ENCODE results near the gene CAPZA2.
"Not testable (repeated sequence)": the region's sequence is repeated elsewhere in the genome, so short reads cannot be mapped to it uniquely, and the experiment has no call there.

Gene CAPZA2

GRCh38 chr7:116920359-116920758 is 58.0 kb downstream of the CAPZA2 start:
- no peak for DNase-seq (ENCODE audit: low spot score)

DNA sequence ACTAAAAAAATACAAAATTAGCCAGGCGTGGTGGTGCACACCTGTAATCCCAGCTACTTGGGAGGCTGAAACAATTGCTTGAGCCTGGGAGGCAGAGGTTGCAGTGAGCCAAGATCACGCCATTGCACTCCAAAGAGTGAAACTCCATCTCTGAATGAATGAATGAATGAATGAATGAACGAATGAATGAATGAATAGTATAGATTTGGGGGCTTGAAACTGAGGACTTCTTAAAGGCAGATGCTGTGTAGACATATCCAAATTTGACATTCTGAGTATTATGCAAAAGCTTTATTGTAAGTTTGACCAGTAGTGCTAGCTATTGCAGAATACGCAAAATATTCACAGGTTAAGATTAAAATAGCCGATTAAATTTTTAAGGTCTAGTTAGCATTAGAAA is 60.2 kb downstream of the CAPZA2 start:
- no peak for DNase-seq (ENCODE audit: low spot score)

- no peak for DNase-seq (ENCODE audit: low spot score)
Observed at GRCh38 chr7:116924741-116925140, 62.4 kb downstream of the CAPZA2 start.

GRCh38 chr7:116929021-116929420 is 66.6 kb downstream of the CAPZA2 start:
- no peak for DNase-seq (ENCODE audit: low spot score)

DNA sequence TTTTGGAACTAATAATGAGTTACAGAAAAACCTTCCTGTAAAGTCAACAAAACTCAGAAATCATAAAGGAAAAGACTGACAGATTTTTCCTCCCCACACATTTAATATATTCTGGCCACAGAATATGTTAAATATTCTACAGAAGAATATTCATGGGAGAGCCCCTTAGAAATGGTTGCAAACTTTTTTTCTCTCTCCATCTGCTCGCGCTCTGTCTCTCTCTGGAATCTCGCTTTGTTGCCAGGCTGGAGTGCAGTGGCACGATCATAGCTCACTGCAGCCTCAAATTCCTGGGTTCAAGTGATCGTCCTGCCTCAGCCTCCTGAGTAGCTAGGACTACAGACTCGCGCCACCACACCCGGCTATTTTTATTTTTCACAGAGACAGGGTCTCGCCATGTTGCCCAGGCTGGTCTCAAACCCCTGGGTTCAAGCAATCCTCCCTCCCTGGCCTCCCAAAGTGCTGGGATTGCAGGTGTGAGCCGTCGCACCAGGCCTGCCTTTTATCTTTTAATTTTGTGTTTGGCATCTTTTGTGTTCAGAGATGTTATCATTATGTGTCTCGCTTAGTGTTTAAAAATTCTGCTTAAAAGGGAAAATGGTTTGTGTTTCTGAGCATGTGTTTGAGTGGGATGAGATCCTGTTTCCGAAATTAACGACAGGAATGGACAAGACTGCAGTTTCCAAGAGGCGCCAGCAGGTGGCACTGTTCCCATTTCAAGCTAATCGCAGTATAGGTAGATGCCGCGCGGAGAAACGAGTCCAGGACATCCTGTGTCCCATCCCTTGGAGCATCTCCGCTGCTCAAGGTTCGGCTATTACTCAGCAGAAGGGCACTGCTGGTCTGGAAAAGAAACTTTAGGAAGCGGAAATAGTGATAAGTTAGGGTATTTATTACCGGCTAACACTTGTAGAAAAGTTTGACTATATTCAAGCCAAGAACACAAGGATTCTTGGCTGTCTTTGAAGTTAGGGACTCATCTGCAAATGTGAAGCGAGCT is 67.8 kb downstream of the CAPZA2 start:
- peak; percentile 92 for DNase-seq (ENCODE audit: low spot score)

- no peak for DNase-seq (ENCODE audit: low spot score)
Observed at GRCh38 chr7:116932566-116932965, 70.2 kb downstream of the CAPZA2 start.

- no peak for DNase-seq (ENCODE audit: low spot score)
Observed at GRCh38 chr7:116933465-116933864, 71.1 kb downstream of the CAPZA2 start.

GRCh38 chr7:116934580-116934979 is 72.2 kb downstream of the CAPZA2 start:
- DNase-seq (ENCODE audit: low spot score) = no peak

DNA sequence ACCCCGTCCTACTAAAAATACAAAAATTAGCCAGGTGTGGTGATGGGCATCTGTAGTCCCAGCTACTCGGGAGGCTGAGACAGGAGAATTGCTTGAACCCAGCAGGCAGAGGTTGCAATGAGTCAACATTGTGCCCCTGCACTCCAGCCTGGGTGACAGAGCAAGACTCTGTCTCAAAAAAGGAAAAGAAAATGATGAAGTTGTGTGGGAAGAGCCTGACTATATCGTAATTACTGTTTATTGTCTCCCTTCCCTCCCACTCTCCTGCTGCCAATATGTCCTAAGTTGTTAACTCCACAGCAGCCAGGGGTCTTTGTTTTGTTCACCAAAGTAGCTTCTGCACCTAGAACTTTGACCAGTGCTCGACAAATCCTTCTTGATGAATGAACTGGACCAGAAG is 74.5 kb downstream of the CAPZA2 start:
- DNase-seq (ENCODE audit: low spot score) = not testable (repeated sequence)

GRCh38 chr7:116938678-116939077 is 76.3 kb downstream of the CAPZA2 start:
- no peak for DNase-seq (ENCODE audit: low spot score)

- no peak for DNase-seq (ENCODE audit: low spot score)
Observed at GRCh38 chr7:116940689-116941370, 78.4 kb downstream of the CAPZA2 start.

- DNase-seq (ENCODE audit: low spot score) = no peak
Observed at GRCh38 chr7:116942504-116942903, 80.1 kb downstream of the CAPZA2 start.

DNA sequence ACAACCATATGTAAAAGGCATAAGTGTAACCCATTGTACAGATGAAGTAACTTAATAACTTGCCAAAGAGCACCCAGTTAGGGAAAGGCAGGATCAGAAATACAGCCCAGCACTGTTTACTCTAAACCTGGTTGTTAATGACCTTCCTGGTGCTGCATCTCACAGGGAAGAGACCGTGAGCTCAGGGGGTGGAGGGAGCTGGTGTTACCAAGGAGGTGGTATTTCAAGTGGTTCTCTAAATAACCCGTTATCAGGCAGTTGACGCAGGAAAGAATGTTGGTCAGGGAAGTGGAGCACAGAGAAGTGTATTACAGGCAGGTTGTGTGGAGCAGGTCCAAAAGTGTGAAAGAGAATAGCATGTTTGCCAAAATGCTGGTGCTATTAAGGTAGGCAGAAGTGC is 86.5 kb downstream of the CAPZA2 start:
- no peak for DNase-seq (ENCODE audit: low spot score)

- no peak for DNase-seq (ENCODE audit: low spot score)
Observed at GRCh38 chr7:116949941-116950801, 87.8 kb downstream of the CAPZA2 start.

DNA sequence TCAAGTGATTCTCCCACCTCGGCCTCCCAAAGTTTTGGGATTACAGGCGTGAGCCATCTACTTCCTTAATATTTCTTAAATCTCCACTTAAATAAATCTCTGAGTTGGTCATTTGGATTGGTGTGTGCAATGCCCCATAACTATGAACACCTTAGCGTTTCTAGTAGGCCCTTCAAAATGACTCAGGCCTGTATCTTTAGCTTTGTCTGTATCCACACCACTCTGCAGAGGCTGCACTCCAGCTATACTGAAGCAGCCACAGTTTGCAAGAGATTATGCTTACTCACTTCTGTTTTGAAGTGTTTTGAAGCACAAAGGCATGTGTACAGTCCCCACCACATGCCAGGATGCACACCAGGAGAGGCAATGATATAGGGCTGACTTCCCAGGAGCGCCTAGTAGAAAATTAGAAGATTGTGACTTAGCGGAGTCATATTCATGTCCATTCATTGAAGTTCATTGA is 88.5 kb downstream of the CAPZA2 start:
- DNase-seq (ENCODE audit: low spot score) = no peak

DNA sequence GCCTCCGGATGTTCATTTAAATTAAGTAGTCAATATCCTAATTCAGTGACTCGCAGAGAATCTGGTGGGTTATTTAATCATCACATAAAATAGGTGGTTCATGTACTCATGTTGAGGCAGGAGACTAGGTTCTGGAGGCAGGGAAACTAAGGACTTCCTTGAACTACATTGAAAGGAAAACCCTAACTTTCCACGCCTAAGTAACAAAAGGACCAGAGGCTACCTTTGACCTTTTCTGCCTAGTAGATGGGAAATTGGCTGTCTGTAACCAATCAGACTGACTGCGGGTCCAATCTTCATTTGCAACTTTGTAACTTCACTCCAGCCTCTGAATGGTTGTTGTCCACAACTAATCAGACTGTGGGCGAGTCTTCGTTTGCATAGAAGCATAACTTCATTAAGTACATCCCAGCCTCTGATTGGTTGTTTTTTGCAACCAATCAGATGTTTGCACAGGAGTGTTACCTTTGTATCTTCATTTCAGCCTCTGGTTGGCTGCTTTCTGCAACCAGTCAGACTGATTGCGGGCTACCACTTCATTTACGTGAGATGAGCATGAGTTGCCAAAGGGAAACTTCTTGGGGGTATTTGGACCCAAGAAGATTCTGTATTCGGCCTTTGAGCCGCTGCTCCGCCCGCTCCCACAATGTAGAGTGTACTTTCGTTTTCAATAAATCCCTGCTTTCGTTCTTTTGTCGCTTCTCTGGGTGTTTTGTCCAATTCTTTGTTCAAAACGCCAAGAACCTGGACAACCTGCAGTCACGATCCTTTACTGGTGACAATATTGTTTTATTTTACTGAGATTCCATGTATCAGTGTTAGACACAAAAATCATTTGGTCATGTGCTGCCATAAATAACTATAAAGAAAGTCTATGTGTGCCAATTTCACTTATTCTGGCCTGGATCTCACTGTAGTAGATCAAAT is 89.2 kb downstream of the CAPZA2 start:
- peak; percentile 86 for DNase-seq (ENCODE audit: low spot score)

DNA sequence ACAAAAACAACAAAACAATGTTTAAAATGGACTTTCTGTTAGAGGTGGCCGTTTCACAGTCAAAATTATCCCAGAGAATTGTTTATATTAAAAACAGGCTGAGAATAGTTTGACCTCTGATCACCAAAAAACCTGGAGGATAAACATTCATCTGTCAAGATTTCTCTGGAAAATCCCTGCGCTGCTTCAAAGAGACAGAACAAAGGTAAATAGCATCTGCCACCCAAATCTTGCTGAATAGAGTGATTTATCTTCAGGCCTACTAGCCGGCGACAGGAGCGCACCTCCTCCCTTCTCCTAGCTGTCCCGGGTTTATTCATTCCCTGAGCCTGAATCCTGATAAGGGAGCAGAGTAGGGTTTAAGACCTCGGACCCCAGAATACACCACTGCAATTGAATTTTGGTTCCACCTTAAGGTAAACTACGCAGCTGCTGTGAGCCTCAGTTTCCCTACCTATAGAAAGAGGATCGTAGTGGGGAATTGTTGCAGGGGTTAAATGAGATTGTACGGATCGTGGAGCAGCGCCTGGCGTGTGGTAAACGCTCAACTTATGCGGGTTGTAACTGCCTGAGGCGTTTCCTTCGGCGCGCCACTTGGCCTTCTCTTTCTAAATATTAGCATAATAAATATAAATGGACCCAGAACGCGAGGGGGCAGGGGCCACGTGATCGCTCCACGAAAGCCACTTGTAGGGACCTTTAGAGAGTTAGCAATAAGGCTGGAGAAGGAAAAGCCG is 90.4 kb downstream of the CAPZA2 start:
- DNase-seq (ENCODE audit: low spot score) = peak; percentile 52

DNA sequence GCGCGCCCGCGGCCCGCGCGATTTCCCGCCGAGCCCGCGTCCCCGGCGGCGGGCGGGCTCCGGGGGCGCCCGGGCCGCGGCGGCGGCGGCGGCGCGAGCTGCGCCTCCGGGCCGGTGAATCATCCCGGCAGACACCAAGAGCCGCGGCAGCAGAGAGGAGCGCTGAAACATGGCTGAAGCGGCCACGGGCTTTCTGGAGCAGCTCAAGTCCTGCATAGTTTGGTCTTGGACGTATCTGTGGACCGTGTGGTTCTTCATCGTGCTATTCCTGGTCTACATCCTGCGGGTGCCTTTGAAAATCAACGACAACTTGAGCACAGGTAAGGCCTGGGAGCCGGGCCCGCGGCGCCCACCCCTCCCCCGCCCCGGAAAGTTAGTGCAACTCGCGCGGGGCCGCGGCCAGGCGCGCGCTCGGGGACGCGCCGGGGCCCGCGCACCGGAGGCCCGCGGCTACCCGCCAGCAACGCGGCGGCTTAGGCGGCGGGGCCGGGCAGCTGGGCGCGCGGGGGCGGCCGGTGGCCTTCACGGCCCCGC is 91.1 kb downstream of the CAPZA2 start, which contains the start of gene ST7:
Gene ST7, plus strand, starts transcription at position 130 of the 534 bp plus-strand sequence. Its CDS starts 40 bp downstream, at position 170.
- peak; percentile 85 for DNase-seq (ENCODE audit: low spot score)

- peak; percentile 83 for DNase-seq (ENCODE audit: low spot score)
Observed at GRCh38 chr7:116953906-116954838, 91.8 kb downstream of the CAPZA2 start.

All from LoVo (cell line).